Umbilical cord (tissue), 2 donors: ENCODE measurements around the gene IL36A. TPM values are rescaled to one million over a fixed set of nuclear protein-coding genes. Genes with fewer than 3 reads are reported as not detected.

ENCODE experiments used
- DNase-seq: peaks from one replicate; pipeline ENCODE4 v3.0.0-alpha.2; 2015; ENCODE audit warnings: low spot score
- total RNA-seq: library from RNA; depleted of rRNA; stranded (reverse); fragments of >200 nt; gene quantifications from one replicate; pipeline ENCODE4 v1.2.3, GENCODE V29; 2014; ENCODE audit warnings: low replicate concordance; ENCODE audit not compliant: insufficient read depth

The IL36A gene
- total RNA-seq, 1 donor from 2014 or later: not detected

DNA sequence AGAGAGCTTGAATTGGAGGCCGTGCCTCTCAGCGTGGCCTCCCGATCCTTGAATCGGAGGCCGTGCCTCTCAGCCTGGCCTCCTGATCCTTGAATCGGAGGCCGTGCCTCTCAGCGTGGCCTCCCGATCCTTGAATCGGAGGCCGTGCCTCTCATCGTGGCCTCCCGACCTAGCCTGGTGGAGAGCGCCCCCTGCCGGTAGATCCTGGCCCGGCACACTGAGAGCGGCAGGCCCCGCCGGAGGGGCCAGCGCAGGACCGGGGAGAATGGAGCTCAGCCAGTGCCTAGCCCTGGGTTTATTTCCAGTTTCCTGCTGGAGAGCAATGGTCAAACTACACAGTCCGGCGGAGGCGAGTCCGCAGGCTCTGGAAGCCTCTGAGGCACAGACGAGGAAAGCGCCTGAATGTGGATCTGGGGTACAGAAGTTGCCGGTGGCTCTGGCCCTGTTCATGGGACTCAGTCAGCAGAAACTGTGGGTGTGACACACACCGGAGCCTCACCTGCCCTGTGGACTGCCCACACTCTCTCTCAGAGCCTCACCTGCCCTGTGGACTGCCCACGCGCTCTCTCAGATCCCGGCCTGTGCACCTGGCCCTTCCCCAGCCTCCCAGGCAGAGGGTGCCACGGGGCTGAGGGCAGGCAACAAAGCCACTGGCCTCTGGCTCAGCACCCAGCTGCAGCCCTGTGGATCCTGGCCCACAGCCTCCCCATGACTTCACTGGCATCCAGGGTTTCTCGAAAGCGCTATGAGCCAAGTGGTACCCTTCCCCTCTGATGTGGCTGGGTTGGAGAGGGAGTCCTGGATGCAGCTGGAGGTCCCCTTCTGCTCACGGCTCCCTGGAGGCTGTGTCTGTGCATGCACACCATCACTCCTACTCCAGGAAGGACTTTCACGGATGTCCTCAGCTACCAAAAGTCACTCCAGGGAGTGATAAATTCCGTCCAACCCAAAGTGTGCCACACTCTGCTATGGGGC lies 45.9 kb downstream of the IL36A start:
- no peak for DNase-seq

GRCh38 chr2:113052396-113052917 lies 47.2 kb downstream of the IL36A start, which contains the start of gene IL36B:
Gene IL36B (minus strand): TSS chr2:113052867.
- no peak for DNase-seq

DNA sequence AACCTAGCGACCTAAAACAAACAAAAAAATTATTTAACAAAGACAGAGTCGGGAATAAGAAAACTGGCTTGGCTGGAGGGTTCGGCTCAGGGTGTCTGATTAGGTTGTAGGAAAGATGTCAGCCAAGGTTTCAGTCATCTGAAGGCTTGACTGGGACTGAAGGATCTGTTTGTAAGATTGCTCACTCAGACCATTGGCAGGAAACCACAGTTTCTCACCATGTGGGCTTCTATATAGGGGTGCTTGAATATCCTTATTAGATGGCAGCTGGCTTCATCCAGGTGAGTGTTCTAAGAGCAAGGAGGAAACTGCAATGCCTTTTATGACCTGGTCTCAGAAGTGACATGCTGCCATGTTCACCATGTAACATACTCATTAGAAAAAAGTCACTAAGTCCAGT lies 48.4 kb downstream of the IL36A start:
- DNase-seq: no peak

GRCh38 chr2:113054066-113054465 lies 48.8 kb downstream of the IL36A start:
- no peak for DNase-seq

GRCh38 chr2:113056521-113056920 lies 51.3 kb downstream of the IL36A start:
- no peak for DNase-seq

- no peak for DNase-seq
Measured at GRCh38 chr2:113057117-113057516, 51.9 kb downstream of the IL36A start.

Other genes with a start within 250 kb of the IL36A start
- gene CKAP2L, start 240.8 kb upstream of the IL36A start, total RNA-seq: 4.1 TPM
- gene IL1A, start 221.0 kb upstream of the IL36A start, total RNA-seq: 1.4 TPM
- 3.1 TPM for gene IL1B, start 168.7 kb upstream of the IL36A start, total RNA-seq
- gene IL37, start 94.3 kb upstream of the IL36A start, total RNA-seq: not detected
- not detected for gene IL36G, start 27.5 kb upstream of the IL36A start, total RNA-seq
- 2.4 TPM for gene IL36B, start 47.4 kb downstream of the IL36A start, total RNA-seq
- 6.0 TPM for gene IL36RN, start 53.7 kb downstream of the IL36A start, total RNA-seq
- gene IL1F10, start 62.5 kb downstream of the IL36A start, total RNA-seq: 0.72 TPM
- gene IL1RN, start 122.1 kb downstream of the IL36A start, total RNA-seq: 1.2 TPM
- 6.5 TPM for gene PSD4, start 168.5 kb downstream of the IL36A start, total RNA-seq